HG03139 (cell line): ENCODE results near the gene TBX18.

Experiments used
- ATAC-seq: cut with Tn5 transposase; IDR thresholded peaks from one replicate; pipeline ENCODE4 v1.9.1; 2021; ENCODE audit not compliant: unreplicated experiment

The TBX18 gene

GRCh38 chr6:84773133-84773430 is 8.7 kb upstream of the TBX18 start:
- ATAC-seq = no peak

GRCh38 chr6:84772428-84773132 is 8.2 kb upstream of the TBX18 start:
- ATAC-seq = no peak

- no peak for ATAC-seq
Measured at GRCh38 chr6:84771756-84772356, 7.5 kb upstream of the TBX18 start.

- no peak for ATAC-seq
Measured at GRCh38 chr6:84771125-84771755, 6.8 kb upstream of the TBX18 start.

- ATAC-seq = no peak
Measured at GRCh38 chr6:84770521-84770920, 6.1 kb upstream of the TBX18 start.

- ATAC-seq = no peak
Measured at GRCh38 chr6:84769306-84769705, 4.9 kb upstream of the TBX18 start.

GRCh38 chr6:84768442-84769174 is 4.2 kb upstream of the TBX18 start:
- no peak for ATAC-seq

GRCh38 chr6:84767526-84768201 is 3.3 kb upstream of the TBX18 start:
- no peak for ATAC-seq

- no peak for ATAC-seq
Measured at GRCh38 chr6:84766799-84767525, 2.6 kb upstream of the TBX18 start.

GRCh38 chr6:84766118-84766798 is 1.9 kb upstream of the TBX18 start:
- ATAC-seq = no peak

- no peak for ATAC-seq
Measured at GRCh38 chr6:84763886-84764331, 489 bp downstream of the TBX18 start.

GRCh38 chr6:84763003-84763885 is 1.2 kb downstream of the TBX18 start:
- no peak for ATAC-seq

GRCh38 chr6:84762220-84763002 is 2.0 kb downstream of the TBX18 start:
- ATAC-seq = no peak

- ATAC-seq = no peak
Measured at GRCh38 chr6:84758486-84758885, 5.9 kb downstream of the TBX18 start.

- ATAC-seq = no peak
Measured at GRCh38 chr6:84756877-84757276, 7.5 kb downstream of the TBX18 start.

GRCh38 chr6:84756466-84756865 is 7.9 kb downstream of the TBX18 start:
- no peak for ATAC-seq

GRCh38 chr6:84753173-84753572 is 11.2 kb downstream of the TBX18 start:
- no peak for ATAC-seq

- no peak for ATAC-seq
Measured at GRCh38 chr6:84752118-84752850, 12.1 kb downstream of the TBX18 start.
